ENCODE data around the gene SH3YL1. TPM values are rescaled to one million over a fixed set of nuclear protein-coding genes. Genes with fewer than 3 reads are reported as not detected.

Gene SH3YL1
- total RNA-seq, 1 experiment from 2014 or later = 26.5 TPM

- H3K4me1 Mint-ChIP-seq = no peaks in the 10 kb centered on the region
- Histone ChIP-seq H3K18ac (ENCODE audit: insufficient read length, low read depth, low read length) (no peak overlapping the region), H3K9ac (ENCODE audit: extremely low read depth, insufficient read length, low read length) (no peak overlapping the region), H3K23me2 (ENCODE audit: insufficient read length, low read depth, low read length, poor library complexity, severe bottlenecking) (no peaks in the 10 kb centered on the region), H2BK20ac (ENCODE audit: low read depth, low read length, poor library complexity, severe bottlenecking) (no peak overlapping the region), H3K4me2 (ENCODE audit: insufficient read depth, insufficient read length, low read length) (no peak overlapping the region), H3K27me3 (ENCODE audit: insufficient read depth, low read length) (no peaks in the 10 kb centered on the region), H3K23ac (ENCODE audit: insufficient read length, low read depth, low read length) (no peak overlapping the region), H4K5ac (ENCODE audit: insufficient read length, low read depth, low read length) (no peak overlapping the region), H2BK12ac (ENCODE audit: insufficient read length, low read depth, low read length) (no peak overlapping the region), H3K79me1 (ENCODE audit: insufficient read depth, low read depth, low read length, poor library complexity, severe bottlenecking) (no peaks in the 10 kb centered on the region), H3T11ph (ENCODE audit: low read length) (no peak overlapping the region), H3K27ac (ENCODE audit: insufficient read length, low read depth, low read length) (no peak overlapping the region), H2BK5ac (ENCODE audit: insufficient read length, low read length) (no peak overlapping the region), H3K14ac (ENCODE audit: insufficient read depth, low read length) (no peak overlapping the region), H4K20me1 (ENCODE audit: control insufficient read depth, insufficient read depth, insufficient read length) (no peaks in the 10 kb centered on the region), H4K8ac (replicated peaks; ENCODE audit: insufficient read length, low read depth, low read length) (no peak overlapping the region), H3K4me1 (ENCODE audit: insufficient read depth, low read length) (no peaks in the 10 kb centered on the region), H3K56ac (ENCODE audit: insufficient read length, low read depth, low read length) (no peak overlapping the region), H4K91ac (ENCODE audit: insufficient read length, low read depth, low read length) (no peak overlapping the region), H2AK5ac (ENCODE audit: insufficient read length, low read length) (no peak overlapping the region), H3K4ac (ENCODE audit: low read depth, low read length) (no peak overlapping the region), H2BK120ac (ENCODE audit: low read depth, low read length, poor library complexity, severe bottlenecking) (no peak overlapping the region), H3K9me3 (ENCODE audit: control insufficient read depth, low read depth, low read length) (no peaks in the 10 kb centered on the region), H2BK15ac (ENCODE audit: low read depth, low read length) (no peak overlapping the region), H3K79me2 (ENCODE audit: insufficient read depth, low read length) (no peaks in the 10 kb centered on the region), H2AFZ (ENCODE audit: low read length) (no peak overlapping the region)
- H3K4me3 Mint-ChIP-seq = no peak overlapping the region
- no peak overlapping the region for H3K27ac Mint-ChIP-seq
- peaks cover 55% of the 10 kb centered on the region for H3K27me3 Mint-ChIP-seq (ENCODE audit: low read depth)
- no peaks in the 10 kb centered on the region; a peak in 1 of 7 replicates for H3K36me3 Mint-ChIP-seq (ENCODE audit: insufficient read depth in 1 of 3, low read depth in 3 of 3)
- no peak for DNase-seq
- peaks cover 8 to 22% of the 10 kb centered on the region in 2 experiments for H3K9me3 Mint-ChIP-seq
- TF ChIP-seq CTCF (conservative IDR thresholded peaks at IDR 0.05) = no peak
- WGBS (ENCODE audit: extremely low coverage, insufficient read length, low lambda C conversion rate) = no CpG with 5 or more reads among the region's 3 CpGs
Observed at GRCh38 chr2:296354-296753, 32.5 kb upstream of the SH3YL1 start.

Measured in H9 (cell line).